Activated CD8-positive, alpha-beta memory T cell treated with anti-CD3 and anti-CD28 coated beads, Interleukin-2, amount 50 U/mL, for 24 hours (primary cell): ENCODE measurements around the gene NCAN.
"Not testable (repeated sequence)": the region's sequence is repeated elsewhere in the genome, so short reads cannot be mapped to it uniquely, and the experiment has no call there.

ENCODE experiments used
- DNase-seq: peaks from one replicate; pipeline ENCODE4 v3.0.0-alpha.2; 2020; ENCODE audit errors: extremely low read depth

NCAN gene

GRCh38 chr19:19193926-19194325 is 17.8 kb upstream of the NCAN start:
- DNase-seq = no peak

GRCh38 chr19:19201697-19202630 is 9.8 kb upstream of the NCAN start:
- no peak for DNase-seq

GRCh38 chr19:19202707-19203011 is 9.1 kb upstream of the NCAN start:
- no peak for DNase-seq

GRCh38 chr19:19203012-19203856 is 8.5 kb upstream of the NCAN start, which contains the start of gene NR2C2AP:
NR2C2AP (minus strand) TSS chr19:19203414; CDS start chr19:19203060, 354 bp downstream.
- DNase-seq = peak; percentile 85

GRCh38 chr19:19204181-19204580 is 7.6 kb upstream of the NCAN start:
- DNase-seq = no peak

GRCh38 chr19:19205416-19206410 is 6.0 kb upstream of the NCAN start:
- no peak for DNase-seq

- DNase-seq = no peak
Observed at GRCh38 chr19:19206938-19207337, 4.8 kb upstream of the NCAN start.

- DNase-seq = no peak
Observed at GRCh38 chr19:19207637-19208572, 3.9 kb upstream of the NCAN start.

- DNase-seq = no peak
Observed at GRCh38 chr19:19209372-19209771, 2.4 kb upstream of the NCAN start.

GRCh38 chr19:19212916-19213315 is 1.2 kb downstream of the NCAN start:
- DNase-seq = no peak

GRCh38 chr19:19213426-19214158 is 1.8 kb downstream of the NCAN start:
- DNase-seq = no peak

- no peak for DNase-seq
Observed at GRCh38 chr19:19214159-19214490, 2.4 kb downstream of the NCAN start.

GRCh38 chr19:19214892-19215291 is 3.1 kb downstream of the NCAN start:
- no peak for DNase-seq

- DNase-seq = no peak
Observed at GRCh38 chr19:19215792-19216191, 4.0 kb downstream of the NCAN start.

GRCh38 chr19:19217099-19217498 is 5.3 kb downstream of the NCAN start:
- no peak for DNase-seq

- no peak for DNase-seq
Observed at GRCh38 chr19:19218911-19219310, 7.2 kb downstream of the NCAN start.

GRCh38 chr19:19221000-19221399 is 9.2 kb downstream of the NCAN start:
- not testable (repeated sequence) for DNase-seq

- DNase-seq = no peak
Observed at GRCh38 chr19:19223060-19223459, 11.3 kb downstream of the NCAN start.

GRCh38 chr19:19223636-19224035 is 11.9 kb downstream of the NCAN start:
- no peak for DNase-seq
